NCI-H187 treated with DMSO at 0.1 percent for 48 hours (cell line): Measurements from ENCODE around the gene ERGIC1.

ENCODE experiments used
- DNase-seq: peaks from one replicate; lab custom pipeline; 2025; lab: John Stamatoyannopoulos, UW

The ERGIC1 gene

DNA sequence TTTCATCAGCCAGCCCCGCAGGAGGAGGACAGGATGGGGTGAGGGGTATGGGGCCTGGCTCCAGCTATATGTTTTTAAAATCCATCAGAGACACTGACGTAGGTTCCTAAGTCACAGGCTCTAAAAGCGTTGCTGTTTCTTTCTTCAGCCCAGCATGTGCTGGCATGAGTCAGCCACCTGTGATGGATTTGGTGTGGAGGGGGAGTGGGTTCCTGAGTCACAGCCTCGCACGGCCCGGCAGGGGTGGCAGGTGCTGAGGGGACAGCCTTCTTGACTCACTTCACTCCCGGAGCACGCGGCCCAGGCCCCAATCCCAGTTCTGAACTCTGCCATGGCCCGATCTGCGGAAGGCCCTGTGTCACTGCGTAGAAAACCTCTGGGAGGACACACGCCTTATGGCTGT lies 86.4 kb downstream of the ERGIC1 start:
- DNase-seq: no peak

DNA sequence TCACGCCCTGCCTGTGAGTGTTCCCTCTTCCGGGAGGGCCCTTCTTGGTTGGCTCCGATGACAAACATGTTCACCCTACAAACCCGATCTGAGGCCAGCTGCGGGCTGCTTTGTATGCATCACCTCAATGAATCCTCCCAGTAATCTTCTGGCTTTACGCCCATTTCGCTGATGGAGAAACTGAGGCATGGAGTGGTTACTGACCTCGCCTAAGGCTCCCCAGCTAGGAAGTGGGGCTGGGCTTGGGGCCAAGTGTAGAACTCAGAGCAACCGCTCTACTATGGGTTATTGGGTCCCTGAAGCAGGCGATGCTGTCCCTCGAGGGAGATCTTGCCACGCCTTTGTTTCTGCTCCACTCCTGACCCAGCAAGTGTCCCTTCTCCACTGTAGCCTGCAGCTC lies 86.9 kb downstream of the ERGIC1 start:
- DNase-seq: no peak

DNA sequence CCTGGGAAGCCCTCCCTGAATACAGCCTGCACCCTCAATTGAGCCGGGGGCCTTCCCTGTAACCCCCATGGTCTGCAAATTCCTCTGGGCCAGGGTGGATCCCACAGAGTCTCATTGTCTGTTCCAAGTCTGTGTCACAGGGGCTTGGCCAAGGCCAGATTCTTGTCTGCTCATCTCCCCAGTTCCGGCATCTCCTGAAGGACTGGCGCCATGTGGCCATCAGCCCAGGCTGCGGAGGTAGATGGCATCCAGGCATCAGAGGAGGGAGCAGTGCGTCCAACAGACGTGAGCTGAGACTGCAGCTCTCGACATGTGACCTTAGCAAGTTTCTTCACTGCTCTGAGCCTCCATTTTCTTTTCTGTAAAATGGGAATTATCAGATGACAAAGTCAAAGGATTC lies 87.9 kb downstream of the ERGIC1 start:
- DNase-seq: no peak

DNA sequence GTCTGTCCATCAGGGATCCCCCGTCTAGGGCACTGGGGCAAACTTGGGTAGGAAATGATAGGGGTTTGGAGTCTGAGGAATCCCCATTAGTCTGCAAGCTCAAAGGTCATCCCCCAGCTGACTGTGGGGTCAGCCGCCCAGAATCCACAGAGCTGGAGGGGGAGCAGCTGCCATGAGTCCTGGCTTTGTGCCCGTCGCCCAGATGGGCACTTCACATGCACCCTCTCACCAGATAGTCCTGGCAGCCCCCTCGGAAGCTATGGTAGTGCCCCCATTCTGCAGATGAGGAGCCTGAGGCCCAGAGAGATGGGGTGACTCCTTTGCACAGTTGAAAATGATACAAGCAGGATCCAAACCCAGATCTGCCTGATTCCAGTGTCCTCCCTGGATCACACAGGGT lies 89.5 kb downstream of the ERGIC1 start:
- DNase-seq: no peak

DNA sequence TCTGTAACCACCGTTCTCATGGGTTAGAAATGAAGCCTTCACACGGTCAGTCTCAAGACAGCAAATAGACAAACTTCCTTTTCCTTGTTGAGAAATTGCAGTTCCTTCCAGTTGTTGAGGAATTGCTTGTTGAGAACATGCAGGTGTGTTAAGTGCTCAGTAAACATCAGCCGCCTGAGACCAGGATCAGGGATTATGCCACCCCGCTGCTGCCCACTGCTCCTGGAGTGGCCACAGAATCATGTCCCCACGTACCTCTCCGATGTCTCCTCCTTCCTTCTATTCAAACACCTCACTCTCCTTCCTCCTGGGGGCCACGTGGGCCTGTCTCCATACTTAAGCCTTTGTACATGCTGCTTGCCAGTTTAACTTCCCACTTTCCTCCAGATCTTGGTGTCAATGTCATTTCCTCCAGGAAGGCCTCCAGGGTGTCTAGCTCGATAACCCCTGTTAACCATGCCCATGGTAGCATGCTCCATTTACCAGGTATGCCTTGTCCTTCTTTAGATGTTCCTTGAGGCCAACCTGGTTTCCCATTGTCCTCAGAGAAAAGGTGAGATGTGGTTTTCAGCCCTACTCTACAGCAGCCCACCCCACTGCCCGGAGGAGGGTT lies 91.4 kb downstream of the ERGIC1 start:
- no peak for DNase-seq

DNA sequence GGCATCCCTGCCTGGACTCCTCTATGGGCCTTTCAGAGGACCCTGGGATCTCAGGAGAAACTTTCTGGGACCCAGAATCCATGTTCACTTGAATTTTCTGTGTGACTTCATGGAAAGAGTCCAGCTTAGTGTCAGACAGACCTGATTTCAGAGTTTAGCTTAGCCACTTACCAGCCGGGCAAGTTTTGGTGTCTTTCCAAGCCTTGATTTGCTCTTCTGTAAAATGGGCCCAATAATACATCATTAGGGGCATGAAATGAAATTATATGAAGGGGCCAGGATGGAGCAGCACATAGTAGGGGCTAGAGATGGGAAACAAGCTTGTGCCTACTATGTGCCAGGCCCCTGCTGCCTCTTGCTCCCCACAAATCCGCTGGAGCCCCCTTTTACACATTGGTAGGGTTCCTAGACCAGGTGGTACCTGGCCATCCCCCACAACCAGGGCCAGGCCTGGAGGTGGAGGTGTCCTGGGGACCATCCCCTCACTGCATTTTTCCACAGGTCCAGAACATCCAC lies 92.0 kb downstream of the ERGIC1 start:
- no peak for DNase-seq

DNA sequence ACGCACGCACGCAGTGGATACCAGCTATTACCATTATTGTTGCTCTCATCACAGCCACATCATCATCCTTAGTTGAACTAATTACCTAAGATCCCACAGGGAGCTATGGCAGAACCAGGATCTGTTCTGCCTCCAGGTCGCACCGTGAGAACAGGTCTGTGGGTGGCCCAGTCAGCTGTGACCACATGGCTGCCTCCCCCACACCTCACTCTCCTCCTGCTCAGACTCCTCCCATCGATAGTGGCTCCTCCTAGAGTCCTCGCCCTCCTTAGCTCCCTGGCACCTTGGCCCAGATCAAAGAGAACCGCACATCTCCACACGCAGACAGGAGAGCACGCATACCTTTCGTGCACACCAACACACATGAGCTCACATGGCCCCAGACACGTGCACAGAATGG lies 92.7 kb downstream of the ERGIC1 start:
- no peak for DNase-seq

DNA sequence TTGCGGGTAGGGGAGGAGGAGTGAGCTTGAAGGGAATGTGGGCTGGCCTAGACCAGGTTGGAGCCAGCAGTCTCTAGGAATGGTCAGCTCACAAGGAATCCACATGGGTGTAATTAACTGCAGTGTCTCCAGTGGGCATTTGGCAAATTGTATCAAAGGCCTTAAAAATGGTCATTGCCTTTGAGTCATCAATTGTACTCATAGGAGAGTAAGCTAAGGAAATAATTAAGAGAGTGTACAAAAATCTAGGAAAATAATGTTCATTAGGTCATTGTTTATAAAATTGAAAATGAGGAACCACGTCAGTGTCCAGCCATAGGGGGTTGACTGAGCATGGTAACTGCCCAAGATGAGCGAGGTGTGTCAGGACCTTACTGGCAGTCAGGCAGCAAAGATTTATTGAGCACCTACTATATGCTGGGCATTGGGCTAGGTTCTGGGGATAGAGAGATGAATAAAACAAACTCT lies 95.4 kb downstream of the ERGIC1 start:
- no peak for DNase-seq

DNA sequence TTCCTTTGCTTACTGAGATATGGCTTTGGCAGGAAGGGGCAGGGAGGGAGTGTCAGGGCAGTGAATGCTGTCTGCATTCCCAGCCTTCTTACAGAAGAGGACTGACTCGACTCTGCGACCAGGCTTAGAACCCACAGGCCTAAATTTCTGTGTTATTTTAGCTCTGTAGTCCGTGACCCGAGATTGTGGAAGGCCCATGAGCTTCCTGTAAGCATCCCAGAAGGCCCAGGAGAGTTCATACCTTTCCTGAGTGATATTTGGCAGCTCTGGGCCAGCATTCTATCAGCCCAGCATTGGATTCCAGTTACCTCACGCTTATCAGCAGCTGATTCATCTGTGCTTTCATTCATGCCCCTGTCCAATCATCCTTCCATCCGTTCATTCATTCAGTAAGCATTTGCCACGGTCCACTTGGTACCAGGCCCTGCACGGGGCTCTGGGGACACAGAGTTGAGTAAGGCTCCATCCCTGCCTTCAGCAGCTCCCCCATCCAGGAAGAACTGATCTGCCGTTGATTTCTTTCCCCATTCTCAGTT lies 97.0 kb downstream of the ERGIC1 start:
- DNase-seq: no peak

DNA sequence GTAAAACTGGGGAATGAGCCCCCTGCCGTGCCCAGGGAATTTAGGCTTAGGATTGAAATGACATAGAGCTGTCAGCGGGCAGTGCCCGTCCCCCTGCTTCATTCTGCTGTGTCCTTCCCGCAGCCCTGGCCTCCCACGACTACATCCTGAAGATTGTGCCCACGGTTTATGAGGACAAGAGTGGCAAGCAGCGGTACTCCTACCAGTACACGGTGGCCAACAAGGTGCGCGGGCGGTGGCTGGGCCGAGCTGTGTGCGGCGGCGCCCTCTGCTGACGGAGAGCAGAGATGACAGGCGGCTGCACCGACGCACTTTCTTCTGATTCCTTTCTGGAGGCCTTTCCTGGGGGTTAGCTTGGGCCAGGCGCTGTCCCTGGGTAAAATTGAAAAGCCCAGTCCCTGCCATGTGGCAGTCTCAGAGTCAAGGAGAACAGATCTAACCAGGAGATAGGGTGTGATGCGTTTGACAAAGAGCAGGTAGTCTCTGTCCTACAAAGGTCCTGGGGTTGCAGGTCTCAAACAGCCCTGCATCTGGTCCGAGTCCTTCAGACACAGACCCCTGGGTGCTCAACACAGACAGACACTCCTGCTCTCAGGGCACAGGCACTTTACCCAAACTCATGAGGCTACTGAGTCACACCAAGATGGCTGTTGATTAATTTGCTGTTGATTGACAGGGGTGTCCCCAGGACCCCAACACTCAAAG lies 98.4 kb downstream of the ERGIC1 start:
- DNase-seq: no peak

DNA sequence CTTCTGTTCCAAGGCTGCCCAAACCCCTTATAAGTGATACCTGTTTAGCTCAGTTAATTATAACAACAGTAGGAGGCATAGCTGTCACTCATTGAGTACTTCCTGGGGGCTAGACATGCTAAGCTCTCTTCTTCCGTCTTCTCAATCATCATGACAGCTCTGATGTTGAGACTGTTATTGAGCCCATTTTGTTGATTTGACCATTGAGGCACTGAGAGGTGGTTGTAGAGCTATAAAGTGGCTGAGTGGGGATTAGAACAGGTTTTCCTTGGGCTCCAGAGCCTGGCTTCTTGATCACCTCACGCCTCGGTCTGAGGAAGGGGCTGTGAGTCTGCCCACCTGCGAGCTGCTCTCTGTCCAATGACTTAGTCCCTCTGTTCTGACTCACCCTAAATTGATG lies 99.2 kb downstream of the ERGIC1 start:
- no peak for DNase-seq

DNA sequence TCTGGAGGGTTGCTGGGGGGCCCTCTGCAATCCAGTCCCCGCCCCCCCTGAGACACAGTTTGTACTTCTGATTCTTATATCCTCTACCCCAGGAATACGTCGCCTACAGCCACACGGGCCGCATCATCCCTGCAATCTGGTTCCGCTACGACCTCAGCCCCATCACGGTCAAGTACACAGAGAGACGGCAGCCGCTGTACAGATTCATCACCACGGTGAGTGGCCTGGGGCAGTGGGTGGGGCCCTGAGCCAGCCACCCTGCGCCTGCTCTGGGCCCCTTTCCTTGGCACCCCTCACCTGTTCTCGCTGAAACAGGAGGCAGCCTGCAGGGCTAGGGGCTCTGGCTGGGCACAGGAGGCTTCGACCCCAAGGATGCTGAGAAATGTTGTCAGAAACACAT lies 101.0 kb downstream of the ERGIC1 start:
- DNase-seq: no peak

DNA sequence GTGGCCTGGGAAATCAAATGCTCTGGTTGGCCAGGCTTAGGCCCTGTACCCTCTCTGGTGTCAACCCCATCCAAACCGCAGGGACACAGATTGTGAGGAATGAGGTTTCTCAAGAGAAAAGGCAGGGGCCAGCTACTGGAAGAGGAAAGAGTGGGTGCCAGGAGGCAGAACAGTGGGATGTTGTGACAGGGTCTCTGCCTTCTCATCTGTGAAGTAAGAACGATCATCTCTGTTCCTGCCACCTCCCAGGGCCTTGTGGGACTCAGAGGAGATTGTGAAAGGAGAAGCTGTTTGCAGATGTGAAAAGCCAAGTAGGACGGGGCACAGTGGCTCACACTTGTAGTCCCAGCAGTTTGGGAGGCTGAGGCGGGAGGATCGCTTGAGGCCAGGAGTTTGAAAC lies 102.3 kb downstream of the ERGIC1 start:
- DNase-seq: no peak

DNA sequence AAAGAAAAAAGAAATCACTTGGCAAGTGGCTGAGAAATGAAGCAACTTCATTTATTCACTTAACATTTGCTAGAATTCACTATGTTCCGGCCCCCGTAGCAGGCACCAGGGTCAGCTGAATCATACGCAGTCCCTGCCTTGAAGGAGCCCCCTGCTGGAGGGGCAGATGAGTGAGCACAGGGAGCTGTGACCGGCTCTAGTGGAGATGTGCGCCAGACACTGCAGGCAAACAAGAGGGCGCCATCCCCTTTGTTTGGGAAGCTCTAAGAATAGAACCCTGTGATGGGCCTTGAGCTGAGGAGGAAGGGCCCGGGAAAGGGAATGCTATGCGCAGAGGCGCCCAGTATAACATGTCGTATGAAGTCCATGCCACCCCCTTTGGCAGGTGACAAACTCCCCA lies 105.0 kb downstream of the ERGIC1 start:
- no peak for DNase-seq

DNA sequence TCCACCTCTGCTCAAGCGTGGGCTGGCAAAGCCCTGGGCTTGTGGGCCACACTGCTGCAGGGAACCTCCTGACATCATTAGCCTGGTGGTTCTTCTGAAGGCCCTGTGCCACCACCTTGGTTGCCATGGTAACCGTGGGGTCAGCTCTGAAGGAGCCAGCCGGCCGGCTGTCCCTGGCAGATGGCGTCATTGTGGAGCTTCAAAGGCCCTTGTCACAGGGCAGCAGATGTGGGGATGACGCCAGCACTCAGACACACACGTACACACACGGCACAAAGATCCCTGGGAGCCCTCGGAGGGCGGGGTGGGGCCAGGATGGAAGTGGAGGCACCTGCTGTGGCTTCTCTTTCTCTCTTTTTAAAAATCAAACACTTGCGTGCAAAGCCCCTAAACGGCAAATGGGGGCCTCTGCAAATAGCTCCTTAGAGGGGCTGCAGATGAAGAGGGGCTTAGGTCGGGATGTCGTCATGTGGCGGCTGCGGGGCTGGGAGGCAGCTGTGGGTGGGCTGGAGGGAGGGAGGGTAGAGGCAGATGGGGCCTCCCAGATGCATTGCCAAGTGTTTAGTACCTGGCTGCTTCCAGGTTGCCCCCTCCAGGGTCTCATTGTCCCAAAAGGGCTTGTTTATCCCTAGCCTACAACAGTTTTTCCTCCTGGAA lies 105.7 kb downstream of the ERGIC1 start:
- DNase-seq: no peak

DNA sequence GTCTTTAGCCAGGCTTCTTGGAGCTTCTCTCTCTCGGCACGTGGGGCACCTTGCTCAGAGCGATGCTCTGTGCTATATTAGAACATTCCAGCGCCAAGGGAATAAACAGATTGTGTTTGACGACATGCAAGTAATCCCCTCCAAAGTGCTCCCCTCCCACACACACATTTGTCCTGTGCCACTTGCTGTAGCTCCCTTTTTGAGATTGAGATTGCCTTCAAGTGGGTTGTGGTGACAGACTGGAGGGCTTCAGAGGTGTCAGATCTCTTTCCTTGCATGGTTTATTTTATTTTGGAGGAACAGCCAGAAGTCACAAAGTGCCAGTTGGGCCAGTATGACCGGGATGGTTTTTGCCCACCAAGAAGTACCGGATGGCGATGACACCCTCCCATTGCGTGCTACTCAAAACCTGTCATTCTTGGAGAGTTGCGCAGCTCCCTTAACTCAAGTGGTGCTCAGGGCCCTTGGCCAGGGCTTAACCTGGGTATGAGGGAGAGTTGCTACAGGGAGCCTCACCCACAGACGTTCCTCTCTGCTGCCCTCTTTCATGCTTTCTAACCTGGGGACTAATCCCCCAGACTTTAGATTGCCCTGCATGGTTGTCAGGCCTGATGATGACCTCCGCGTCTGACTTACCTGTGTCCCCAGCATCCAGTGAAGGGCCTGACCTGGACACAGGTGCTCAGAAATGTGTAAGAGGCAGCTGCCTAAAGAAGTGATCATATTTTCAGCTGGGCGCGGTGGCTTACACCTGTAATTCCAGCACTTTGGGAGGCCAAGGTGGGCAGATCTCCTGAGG lies 106.4 kb downstream of the ERGIC1 start:
- DNase-seq: no peak

DNA sequence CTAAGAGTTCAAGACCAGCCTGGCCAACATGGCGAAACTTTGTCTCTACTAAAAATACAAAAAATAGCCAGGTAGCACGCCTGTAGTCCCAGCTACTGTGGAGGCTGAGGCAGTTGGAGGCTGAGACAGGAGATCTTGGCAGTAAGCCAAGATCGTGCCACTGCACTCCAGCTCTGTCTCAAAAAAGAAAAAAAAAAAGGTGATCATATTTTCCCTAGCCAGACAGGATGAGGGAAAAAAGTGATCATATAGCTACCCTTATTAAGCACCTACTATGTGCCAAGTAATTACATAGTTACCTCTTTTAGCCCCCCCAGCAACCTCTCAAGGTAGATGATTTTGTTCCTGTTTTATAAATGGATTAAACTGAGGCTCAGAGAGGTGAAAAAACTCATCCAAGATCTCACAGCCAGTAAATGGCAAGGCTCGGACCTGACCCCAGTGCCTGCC lies 107.0 kb downstream of the ERGIC1 start:
- no peak for DNase-seq

DNA sequence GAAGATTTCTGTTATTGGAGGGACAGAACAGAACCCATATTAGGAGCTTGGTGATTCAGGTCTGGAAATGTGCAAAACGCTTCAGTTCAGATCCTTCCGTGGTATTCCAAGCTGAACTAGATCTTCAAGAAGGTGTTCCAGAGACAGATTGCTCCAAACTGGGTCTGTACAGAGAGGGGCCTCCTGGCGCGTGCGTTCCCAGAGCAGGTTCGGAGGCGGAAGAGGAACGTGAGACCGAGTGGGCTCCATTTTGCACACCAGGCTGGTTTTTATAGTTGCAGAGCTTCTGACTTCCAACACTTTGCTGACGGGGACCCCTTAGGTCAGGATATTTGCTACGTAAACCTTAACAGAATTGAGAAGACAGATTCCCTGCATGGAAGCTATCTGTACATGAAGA lies 108.5 kb downstream of the ERGIC1 start:
- DNase-seq: no peak

DNA sequence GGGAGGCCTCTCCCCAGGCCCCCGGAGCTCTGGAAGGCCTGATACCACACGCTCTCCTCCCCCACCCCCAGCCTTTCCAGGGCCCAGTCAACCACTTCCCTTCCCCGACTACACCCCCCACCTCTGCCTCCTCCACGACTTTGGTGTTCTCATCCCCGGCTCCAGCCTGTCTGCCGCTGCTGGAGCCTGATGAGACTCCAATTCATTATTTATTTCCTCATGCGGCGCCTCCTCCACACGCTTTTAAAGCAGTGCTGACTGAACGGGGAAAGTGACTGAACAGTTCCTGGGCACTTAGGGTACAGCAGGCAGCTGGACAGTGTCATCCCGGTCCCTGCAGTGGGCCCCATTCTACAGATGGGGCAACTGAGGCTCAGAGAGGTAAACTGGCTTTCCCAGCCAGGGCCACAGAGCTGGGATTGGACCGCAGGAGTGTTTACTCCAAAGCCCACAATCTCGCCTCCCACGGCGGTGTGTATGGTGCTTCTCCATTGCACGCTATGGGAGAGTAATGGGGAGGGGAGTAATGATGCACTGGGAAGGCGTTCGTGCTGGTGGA lies 109.3 kb downstream of the ERGIC1 start:
- DNase-seq: no peak

DNA sequence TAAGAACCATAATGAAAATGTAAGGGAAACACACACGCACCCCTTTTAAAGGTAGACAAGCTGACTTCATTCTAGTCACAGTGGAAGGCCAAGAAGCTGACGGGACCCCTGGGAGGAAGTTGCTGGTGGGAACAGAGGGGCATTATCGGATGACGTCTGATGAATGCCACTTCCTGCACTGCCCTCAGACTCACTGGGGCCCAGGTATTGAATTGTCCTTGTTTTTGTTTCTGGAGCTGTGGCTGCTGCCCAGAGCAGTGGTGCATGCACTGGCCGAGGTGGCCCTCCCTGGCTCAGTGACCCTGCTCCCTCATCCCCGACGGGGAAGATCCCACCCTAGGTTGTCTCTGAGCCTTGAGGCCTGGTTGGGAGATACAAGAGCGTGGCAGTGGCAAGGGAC lies 109.9 kb downstream of the ERGIC1 start:
- DNase-seq: no peak

DNA sequence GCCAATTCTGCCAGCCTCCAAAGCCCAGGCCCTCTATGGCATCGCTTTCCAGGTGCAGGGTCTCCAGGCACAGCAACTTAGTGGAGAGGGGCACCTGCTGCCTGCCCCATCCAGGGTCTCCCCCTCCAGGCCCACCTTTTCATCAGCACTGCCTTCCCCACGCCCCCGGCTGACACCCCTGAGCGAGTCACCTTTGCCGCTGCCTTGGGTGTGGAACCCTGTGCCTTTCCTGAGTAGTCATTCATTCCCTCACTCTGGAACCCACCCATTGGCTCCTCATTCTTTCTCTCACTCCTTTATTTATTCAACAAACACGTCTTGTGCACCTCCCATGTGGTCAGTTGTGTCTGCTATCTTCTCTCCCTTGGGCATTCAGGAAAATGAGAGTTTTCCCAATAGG lies 110.7 kb downstream of the ERGIC1 start:
- no peak for DNase-seq

DNA sequence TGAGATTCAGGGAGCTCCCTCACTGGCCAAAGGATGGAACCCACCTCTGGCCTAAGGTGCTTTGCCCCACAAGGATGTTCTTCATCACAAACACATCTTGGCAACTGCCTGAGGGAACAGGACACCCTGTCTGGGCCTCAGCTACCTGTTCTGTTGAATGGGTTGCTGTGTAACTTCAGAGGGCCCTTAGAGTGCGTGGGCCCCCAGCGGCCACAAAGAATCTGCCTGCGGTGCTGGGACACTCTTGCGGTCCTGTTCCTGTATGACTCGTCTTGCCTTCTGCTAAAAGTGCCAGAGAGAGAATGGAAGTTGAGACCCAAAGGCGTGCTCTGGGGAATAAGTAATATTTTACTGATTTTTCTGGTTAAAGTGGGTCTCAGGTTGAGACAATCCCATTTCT lies 111.1 kb downstream of the ERGIC1 start:
- no peak for DNase-seq
